NCI-H2196 (cell line): ENCODE data around the gene IL15.
"Not testable (repeated sequence)": the region's sequence is repeated elsewhere in the genome, so short reads cannot be mapped to it uniquely, and the experiment has no call there.

ENCODE experiments used
- DNase-seq: peaks from one replicate; lab custom pipeline; 2025; ENCODE audit not compliant: unreplicated experiment; lab: John Stamatoyannopoulos, UW

The IL15 gene

DNA sequence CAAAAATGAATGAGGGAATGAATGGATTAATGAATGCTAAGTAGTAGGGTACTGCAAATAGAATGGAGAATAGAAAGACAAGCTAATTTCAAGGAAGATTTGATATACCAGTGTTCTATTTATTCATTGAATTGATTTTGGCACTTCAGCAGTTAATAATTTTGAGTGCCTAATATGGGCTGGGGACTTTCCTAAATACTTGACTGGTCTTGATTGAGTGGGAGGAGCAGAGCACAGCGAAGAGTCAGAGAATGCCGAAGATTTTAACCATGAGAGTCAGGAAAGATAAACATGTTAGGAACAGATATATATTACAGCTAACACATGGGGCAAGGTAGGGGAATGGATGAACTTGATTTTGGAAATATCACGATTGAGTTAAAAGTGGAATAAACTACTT, 10.6 kb downstream of the IL15 start:
- no peak for DNase-seq

DNA sequence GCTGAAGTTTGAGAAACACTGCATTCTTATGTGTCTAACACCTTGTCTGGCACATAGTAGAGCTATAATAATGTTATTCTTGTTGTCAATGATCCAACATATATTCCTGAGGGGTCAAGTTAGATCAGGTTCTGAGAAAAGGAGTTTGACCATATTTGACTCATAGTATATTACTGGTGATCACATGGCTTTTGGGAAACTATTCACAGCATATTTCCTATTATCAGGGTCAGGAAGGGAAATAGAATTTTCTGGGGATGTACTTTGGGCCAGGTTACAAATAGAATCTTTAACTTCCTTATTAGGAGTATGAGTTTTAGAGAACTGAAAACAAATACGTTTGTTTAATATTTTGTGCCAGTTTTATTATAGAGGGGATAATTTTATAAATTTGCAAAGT, 11.6 kb downstream of the IL15 start:
- no peak for DNase-seq

DNA sequence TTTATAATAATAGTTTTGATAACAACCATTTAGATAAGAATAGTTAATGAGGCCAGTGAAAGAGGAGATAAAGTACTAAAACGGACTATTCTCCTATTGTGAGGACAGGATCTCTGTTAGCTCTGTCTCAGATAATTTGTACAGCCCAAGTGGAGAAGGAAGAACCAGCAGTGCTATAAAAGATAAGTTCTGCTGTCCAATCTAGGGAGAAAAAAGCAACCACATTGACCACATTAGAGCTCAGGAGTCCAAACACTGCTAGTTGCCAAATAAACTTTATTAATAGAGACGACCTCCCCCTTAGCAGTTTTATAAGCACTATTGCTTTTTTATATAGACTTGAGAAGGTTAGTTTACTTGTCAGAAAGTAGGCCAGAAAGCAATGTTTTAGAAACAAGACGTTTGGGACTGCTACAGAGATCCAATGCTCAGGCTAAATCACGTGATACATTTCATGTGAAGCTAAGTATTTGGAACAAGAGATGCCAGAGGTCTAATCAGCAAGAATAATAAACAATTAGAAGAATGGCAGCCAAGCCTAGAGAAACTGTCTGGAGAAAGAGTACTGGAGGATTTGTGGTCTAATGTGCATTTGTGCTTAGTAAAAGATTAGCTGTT, 15.9 kb downstream of the IL15 start:
- no peak for DNase-seq

DNA sequence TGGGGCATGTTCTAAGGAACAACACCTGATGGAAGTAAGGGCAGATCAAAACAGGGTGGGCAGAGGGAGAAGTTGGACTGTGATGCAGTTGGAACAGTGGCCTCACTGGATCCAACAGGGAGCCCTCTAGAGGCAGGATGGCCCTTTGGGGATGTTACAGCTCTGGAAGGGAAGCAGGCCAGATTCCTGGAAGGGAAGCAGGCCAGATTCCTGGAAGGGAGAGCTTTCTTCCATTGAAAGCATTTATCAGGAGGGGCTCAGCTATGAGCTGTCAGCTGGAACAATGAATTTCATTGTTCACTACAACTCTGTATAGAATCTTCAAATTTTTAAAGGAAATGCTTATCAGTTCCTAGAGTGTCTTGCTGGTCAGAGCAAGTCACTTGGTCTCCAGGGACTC, 17.7 kb downstream of the IL15 start:
- no peak for DNase-seq

DNA sequence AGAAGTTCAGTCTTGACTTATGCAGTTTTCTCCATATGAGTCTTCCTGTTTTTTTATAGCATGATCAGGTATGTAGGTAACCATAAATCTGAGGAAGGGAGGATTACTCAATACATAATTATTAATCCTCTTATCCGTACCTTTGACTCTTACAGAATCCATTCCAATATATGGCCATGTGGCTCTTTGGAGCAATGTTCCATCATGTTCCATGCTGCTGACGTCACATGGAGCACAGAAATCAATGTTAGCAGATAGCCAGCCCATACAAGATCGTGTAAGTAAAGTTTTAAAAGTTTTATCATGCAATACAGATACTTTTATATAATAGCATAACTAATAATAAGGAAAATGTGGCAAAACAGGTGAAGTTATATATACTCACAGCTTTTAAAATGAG, 19.6 kb downstream of the IL15 start:
- no peak for DNase-seq

DNA sequence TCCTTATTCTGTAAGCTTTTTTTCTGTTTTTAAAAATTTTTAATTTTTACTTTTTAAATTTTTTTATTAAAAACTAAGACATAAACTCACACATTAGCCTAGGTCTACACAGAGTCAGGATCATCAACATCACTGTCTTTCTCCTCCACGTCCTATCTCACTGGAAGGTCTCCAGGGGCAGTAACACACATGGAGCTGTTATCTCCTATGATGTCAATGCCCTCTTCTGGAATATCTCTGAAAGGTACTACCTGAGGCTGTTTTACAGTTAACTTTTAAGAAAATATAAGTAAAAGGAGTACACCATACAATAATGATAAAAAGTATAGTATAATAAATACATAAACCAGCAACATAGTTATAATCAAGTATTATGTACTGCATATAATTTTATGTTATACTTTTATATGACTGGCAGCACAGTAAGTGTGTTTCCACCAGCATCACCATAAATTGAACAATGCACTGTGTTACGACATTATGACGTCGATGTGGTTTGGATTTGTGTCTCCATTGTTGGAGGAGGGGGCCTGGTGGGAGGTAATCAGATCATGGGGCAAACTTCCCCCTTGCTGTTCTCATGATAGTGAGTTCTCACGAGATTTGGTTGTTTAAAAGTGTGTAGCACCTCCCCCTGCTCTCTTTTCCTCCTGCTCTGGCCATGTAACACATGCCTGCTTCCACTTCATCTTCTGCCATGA, 21.3 kb downstream of the IL15 start:
- DNase-seq, result no peak

DNA sequence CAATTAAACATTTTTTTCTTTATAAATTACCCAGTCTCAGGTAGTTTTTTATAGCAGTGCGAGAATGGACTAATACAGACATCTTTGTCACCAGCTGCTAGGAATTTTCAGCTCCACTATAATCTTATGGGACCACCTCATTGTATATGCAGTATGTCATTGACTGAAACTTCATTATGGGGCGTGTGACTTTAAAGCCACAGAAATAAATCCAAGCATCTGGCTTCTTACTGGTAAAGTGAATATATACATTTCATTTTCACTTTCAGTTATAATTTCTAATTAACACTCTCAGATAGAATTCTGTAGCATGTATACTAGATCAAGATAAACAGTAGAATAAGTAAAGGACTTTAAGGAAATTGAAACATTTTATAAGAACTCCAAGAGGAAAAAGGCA, 21.9 kb downstream of the IL15 start:
- no peak for DNase-seq

DNA sequence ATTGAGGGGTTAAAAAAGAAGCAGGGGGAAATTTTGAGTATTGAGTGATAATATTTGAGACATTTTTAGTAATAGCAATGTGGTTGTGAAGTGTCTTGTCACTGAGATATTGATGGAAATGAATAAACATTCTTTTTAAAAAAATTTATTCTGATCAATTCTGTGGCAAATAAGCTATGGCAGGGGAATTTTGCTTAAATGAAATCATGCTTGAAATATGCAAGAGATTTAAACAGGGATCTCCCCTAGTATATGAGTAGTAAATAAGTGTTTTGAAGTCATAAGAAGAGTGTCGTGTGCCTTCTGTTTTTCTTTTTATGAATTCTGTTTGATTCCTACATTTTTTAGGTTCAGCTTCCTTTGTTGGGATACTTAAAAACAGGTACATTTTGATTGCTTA, 23.2 kb downstream of the IL15 start:
- DNase-seq, result no peak

DNA sequence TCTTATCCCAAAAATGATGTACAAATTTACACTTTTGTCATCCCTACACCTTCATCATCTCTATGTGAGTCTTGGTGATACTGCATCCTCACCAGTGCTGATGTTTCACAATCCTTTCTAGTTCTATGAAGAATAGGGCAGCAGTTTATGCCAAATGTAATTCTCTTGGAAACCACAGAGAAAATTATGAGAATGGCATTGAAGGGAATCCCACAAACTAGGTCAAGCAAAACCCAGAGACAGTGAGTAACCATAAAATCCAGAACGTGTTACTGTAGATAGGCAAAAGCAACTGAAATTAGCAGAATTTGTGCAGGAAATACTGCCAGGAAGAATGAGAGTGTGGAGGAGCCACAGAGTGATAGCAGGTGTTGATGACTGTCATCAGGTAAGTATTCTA, 24.5 kb downstream of the IL15 start:
- DNase-seq, result no peak

DNA sequence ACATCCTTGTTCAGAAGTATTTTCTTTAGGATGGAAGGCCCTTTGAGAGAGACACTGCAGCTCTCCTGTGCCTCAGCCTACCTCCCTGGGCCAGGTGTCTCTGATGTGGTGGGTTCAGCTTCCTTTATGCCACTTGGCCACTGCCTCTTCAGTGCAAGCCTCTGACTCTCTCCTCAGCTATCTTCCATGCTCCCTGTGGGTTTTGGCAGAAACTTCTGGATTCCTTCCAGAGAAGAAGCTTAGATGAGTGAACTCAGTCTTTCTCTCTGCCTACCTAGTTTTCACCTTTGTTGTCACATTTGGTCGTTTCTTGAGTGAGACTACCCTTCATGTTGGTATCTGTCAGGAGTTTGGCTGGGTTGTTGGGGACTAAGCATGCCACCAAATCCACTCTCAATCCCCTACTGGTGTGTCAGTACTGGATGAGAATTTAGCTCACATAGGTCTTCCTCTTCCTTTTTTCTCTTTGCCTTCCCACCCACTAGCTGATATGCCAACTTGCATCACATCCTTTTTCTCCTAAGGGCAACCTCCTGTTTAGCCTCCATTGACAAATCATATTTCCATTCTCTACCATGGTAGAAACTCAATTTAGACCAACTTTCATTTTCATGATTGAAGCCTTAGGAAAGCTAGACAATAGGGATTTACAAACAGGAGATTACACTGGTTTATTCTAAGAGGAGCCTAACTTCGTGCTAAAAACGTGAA, 32.0 kb downstream of the IL15 start:
- DNase-seq, result no peak

DNA sequence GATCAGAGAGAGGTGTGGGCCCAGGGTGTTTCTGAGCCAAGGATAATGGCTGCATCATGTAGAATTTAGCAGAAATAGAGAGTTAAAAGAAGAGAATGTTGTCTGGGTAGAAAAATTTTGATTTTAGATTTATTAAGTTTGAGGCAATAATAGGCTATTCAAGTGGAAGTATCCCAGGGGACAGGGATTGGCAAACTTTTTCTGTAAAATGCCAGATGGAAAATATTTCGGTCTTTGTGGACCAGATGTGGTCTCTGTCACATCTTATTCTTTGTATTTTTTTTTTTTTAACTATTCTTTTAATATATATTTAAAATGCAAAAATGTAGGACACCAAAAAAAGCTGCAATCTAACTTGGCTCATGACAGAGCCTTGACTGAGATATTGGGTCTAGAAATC, 33.1 kb downstream of the IL15 start:
- no peak for DNase-seq

DNA sequence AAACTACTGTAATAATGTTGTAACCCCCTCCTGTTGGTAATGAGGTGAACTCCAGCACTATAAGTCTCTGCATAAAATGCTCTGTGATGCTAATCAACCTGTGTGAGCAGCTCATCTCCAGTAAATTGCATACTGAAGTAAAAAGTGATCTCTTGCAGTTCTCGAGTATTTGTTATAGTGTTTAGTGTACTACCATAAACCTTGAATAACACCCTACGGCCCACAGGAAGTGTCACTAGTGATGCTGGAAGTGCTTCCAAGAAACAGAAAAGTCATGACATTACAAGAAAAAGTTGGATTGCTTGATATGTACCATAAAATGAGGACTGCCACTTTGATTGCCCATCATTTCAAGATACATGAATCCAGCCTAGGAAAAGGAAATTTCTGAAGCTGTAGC, 39.0 kb downstream of the IL15 start:
- DNase-seq, result no peak

DNA sequence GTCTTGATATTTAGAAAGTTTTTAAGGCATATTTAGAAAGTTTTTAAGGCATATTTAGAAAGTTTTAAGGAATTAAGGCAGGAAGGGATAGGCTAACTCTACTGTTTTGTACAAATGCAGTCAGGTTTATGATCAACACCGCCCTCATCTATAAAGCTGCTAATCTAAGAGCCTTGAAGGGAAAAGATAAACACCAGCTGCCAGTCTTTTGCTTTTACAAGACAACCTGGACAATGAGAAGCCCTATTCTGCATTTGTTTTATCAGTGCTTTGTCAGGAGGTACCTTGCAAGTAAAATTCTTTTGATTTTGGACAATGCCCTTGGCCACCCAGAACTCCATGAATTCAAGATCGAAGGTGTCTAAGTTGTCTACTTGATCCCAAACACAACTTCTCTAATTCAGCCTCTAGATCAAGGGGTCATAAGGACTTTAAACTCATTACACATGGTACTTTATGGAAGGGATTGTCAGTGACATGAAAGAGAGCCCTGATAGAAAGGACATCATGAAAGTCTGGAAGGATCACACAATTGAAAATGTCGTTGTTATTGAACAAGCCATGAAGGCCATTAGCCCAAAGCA, 39.8 kb downstream of the IL15 start:
- DNase-seq, result no peak

DNA sequence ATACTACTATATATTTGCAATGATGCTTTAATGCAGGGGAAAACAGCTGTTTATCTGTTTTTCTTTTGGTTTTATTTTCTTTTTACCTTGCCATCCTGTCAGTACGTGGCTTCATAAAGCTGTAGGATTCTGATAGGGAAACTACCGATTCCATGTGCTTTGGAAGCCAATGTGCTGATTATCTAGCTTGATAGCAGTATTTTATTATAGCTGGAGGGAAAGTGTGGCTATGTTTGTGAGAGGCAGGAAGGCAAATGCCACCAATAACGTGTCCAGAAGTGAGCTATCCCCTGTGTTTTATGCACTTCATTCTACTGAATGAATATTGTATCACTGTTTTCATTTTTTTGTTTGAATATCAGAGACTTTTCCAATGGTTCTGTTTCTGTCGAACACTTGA, 43.7 kb downstream of the IL15 start:
- no peak for DNase-seq

DNA sequence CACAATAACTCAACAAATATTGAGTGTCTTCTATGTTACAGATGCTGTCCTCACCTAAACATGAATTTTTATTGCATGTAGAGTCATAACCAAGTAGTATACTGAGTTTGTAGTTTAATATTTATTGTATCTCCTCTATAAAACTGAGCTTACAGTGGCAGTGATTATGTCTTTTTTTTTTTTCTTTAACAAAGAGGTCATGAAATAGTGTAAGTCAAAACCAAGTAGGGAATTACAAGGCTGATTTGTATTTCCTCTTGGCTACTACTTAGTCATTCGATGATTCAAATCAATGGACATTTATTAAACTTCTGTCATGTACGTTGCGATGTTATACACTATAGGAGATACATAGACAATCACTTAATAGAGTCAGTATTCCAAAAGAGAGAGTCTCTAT, 48.4 kb downstream of the IL15 start:
- DNase-seq, result no peak

DNA sequence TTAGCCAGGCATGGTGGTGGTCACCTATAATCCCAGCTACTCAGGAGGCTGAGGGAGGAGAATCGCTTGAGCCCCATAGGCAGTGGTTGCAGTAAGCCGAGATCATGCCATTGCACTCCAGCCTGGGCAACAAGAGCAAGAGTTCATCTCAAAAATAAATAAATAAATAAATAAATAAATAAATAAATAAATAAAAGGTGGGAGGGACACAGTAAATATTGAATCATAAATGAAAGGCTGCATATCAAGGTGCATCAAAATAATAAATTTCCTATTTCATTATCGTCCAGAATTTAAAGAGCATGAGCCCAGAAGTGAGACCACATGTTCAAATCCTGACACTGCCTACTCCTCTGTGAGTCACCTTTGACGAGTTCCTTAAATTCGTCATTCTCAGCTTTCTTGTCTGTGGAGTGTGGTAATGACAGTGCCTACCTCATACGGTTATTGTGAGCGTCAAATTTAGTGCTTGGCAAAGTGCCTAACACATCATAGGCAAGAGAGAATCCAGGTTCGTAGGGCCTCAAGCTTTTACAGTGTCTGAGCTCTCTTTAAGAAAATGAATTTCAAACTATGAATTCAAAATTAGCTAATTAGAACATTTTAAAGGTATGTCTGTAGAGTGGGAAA, 49.9 kb downstream of the IL15 start:
- no peak for DNase-seq

DNA sequence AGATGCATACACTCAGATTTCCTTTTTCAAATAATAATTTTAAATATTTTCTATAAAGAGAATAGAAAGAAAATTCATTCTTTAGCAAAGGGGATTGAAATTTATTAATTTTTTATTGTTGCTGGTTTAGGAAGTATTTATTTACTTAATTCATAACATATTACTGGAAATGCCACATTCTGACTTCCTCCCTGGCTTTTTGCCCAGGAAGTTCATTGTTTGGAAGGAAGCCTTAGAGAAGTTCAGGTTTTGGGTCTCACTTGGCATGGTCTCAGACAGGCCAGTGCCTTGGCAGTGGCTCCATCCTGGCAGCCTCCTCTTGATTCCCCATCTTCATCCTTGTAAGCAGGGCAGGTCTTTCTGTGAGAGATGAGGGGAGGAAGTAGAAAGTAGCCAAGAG, 50.5 kb downstream of the IL15 start:
- DNase-seq, result no peak

DNA sequence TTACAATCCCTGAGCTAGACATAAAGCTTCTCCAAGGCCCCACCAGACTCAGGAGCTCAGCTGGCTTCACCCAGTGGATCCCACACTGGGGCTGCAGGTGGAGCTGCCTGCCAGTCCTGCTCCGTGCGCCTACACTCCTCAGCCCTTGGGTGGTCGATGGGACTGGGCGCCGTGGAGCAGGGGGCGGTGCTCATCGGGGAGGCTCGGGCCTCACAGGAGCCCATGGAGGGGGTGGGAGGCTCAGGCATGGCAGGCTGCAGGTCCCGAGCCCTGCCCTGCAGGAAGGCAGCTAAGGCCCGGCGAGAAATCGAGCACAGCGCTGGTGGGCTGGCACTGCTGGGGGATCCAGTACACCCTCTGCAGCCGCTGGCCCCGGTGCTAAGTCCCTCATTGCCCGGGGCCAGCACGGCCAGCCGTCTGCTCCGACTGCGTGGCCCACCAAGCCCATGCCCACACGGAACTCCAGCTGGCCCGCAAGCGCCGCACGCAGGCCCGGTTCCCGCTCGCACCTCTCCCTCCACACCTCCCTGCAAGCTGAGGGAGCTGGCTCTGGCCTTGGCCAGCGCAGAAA, 53.4 kb downstream of the IL15 start:
- DNase-seq, result not testable (repeated sequence)

DNA sequence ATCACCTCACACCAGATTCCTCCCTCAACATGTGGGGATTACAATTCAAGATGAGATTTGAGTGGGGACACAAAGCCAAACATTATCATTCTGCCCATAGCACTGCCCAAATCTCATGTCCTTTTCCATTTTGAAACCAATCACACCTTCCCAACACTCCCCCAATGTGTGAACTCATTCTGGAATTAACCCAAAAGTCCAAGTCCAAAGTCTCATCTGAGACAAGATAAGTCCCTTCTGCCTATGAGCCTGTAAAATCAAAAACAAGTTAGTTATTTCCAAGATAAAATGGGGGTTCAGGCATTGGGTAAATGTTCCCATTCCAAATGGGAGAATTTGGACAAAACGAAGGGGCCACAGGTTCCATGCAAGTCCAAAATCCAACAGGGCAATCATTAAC, 54.9 kb downstream of the IL15 start:
- not testable (repeated sequence) for DNase-seq

DNA sequence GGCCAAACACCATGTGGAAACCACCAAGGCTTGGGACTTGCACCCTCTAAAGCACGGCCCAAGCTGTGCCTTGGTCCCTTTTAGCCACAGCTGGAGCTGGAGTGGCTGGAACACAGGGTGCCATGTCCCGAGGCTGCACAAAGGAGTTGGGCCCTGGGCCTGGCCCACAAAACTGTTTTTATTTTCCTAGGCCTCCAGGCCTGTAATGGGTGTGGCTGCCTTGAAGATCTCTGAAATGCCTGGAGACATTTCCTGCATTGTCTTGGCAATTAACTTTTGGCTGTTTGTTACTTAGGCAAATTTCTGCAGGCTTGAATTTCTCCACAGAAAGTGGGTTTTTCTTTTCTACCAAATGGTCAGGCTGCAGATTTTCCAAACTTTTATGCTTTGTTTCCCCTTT, 55.7 kb downstream of the IL15 start:
- no peak for DNase-seq

DNA sequence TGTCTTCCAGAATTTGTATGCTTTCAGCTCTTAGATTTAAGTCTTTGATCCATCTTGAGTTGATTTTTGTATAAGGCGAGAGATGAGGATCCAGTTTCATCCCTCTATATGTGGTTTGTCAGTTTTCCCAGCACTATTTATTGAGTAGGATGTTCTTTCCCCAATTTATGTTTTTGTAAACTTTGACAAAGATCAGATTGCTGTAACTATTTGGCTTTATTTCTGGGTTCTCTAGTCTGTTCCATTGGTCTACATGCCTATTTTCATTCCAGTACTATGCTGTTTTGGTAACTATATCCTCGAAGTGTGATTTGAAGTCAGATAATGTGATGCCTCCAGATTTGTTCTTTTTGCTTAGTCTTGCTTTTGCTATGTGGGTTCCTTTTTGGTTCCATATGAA, 60.7 kb downstream of the IL15 start:
- DNase-seq, result no peak
